ENCODE measurements around the gene ADAM8. TPM values are rescaled to one million over a fixed set of nuclear protein-coding genes. Genes with fewer than 3 reads are reported as not detected.

The ADAM8 gene
- total and polyA plus RNA-seq, 4 experiments from 2014 or later: 63.9 to 97.8 (median 88.8) TPM

DNA sequence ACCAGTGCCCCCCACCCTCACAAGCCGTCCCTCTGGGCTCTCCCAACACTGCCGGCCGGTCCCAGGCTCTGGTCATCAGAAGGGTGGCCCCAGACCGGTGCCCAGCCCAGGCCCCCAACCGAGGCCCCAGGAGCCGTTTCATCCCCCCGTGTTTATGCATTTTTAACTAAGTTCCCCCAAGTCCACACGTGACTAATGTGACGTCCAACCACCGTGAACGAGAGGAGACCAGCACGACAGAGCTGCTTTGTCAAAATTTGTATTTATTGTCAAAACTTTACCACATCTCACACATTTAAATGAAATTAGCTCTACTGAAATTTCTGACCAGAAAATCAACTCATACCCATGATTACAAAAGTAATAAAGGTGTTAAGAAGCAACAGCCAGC lies 30.4 kb downstream of the ADAM8 start:
- no peaks in the 10 kb centered on the region for H3K9me3 ChIP-seq (ENCODE audit: control insufficient read depth in 1 of 2, low read length in 2 of 2)
- ChIA-PET CTCF (ENCODE audit: partially characterized antibody) (interaction anchor here (0.9 to 1.3 kb wide), 5 partner anchors 13 to 75 kb away, joined by 3 to 5 read pairs (median 4); partner anchors contain the start of gene ADAM8), POLR2A (ENCODE audit: partially characterized antibody) (no interaction called here)
- H3K36me3 ChIP-seq (ENCODE audit: insufficient read depth, low read length): no peaks in the 10 kb centered on the region
- no peaks in the 10 kb centered on the region for H3K9me3 Mint-ChIP-seq
- no peak for DNase-seq
- H3K4me1 ChIP-seq (ENCODE audit: insufficient read depth, low read length): peaks cover 10% of the 10 kb centered on the region
- intact Hi-C loops (cut with micrococcal nuclease): loop anchor here (2.0 kb wide), 1 partner anchor 73 kb away; no protein-coding TSS in a partner anchor
- no peaks in the 10 kb centered on the region for H3K36me3 Mint-ChIP-seq
- H3K27me3 ChIP-seq (ENCODE audit: insufficient read depth, low read length): peaks cover 5% of the 10 kb centered on the region
- H3K27ac Mint-ChIP-seq: no peak overlapping the region
- H3K27ac ChIP-seq (ENCODE audit: low read depth, low read length): no peak overlapping the region
- no peak overlapping the region for H3K4me3 ChIP-seq (ENCODE audit: low read length in 2 of 2)
- no peak overlapping the region for H3K4me3 Mint-ChIP-seq
- H3K4me1 Mint-ChIP-seq: peaks cover 7 to 15% (median 12%) of the 10 kb centered on the region in 4 donors
- H3K27me3 Mint-ChIP-seq: peaks cover 17% of the 10 kb centered on the region in 2 donors

DNA sequence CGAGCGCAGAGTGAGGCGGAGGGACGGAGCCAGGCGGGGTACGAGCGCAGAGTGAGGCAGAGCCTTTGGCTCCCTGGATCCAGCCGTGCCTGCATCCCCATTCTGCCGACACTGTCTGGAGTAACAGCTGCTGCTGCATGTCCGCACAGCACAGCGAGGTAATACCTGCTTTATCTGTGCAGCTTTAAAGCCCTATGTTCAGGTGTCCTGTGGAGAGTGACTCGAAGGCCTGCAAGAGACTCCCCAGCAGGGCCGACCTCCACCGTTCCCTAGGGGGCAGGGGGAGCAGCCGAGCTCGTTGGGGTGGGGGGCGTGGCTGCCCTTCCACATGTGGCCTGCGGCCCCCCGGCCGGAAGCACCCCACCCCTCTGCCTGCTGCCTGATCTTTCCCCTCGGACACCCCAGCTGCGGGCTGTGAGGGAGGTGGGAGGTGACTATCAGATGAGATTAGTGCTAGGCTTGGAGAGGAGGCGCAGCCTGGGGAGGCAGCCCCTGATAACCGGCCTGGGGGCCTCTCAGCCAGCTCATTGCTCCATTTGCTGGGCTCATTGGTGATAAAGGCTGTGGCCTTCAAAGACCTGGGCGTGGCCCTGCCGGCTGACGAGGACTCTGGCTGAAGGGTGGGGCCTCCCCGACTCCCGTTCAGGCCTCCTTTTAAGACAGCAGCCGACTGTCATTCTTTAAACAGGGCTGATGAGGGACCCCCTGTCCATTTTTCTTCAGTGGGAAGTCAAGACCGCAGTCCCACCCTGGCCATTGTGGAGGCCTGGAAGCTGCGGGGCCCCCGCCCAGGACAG lies 31.0 kb downstream of the ADAM8 start:
- peaks cover 10% of the 10 kb centered on the region for H3K27me3 ChIP-seq (ENCODE audit: insufficient read depth, low read length)
- no peaks in the 10 kb centered on the region for H3K36me3 ChIP-seq (ENCODE audit: insufficient read depth, low read length)
- no peaks in the 10 kb centered on the region for H3K9me3 ChIP-seq (ENCODE audit: control insufficient read depth in 1 of 2, low read length in 2 of 2)
- H3K27ac ChIP-seq (ENCODE audit: low read depth, low read length): no peak overlapping the region
- POLR2A ChIA-PET (ENCODE audit: partially characterized antibody): no interaction called here
- no peaks in the 10 kb centered on the region for H3K9me3 Mint-ChIP-seq
- no peak overlapping the region for H3K4me3 Mint-ChIP-seq
- H3K4me1 ChIP-seq (ENCODE audit: insufficient read depth, low read length): peaks cover 15% of the 10 kb centered on the region
- no peak for DNase-seq
- CTCF ChIA-PET (ENCODE audit: partially characterized antibody): interaction anchor here (0.9 to 1.3 kb wide), 4 partner anchors 14 to 75 kb away, joined by 3 to 4 read pairs (median 4); no protein-coding TSS in a partner anchor
- no peak overlapping the region for H3K27ac Mint-ChIP-seq
- no peaks in the 10 kb centered on the region for H3K36me3 Mint-ChIP-seq
- H3K27me3 Mint-ChIP-seq: peaks cover 21 to 22% of the 10 kb centered on the region in 2 donors
- intact Hi-C loops (cut with micrococcal nuclease): loop anchor here (2.0 kb wide), 1 partner anchor 73 kb away; no protein-coding TSS in a partner anchor
- no peak overlapping the region for H3K4me3 ChIP-seq (ENCODE audit: low read length in 2 of 2)
- H3K4me1 Mint-ChIP-seq: peaks cover 12 to 19% (median 17%) of the 10 kb centered on the region in 4 donors

DNA sequence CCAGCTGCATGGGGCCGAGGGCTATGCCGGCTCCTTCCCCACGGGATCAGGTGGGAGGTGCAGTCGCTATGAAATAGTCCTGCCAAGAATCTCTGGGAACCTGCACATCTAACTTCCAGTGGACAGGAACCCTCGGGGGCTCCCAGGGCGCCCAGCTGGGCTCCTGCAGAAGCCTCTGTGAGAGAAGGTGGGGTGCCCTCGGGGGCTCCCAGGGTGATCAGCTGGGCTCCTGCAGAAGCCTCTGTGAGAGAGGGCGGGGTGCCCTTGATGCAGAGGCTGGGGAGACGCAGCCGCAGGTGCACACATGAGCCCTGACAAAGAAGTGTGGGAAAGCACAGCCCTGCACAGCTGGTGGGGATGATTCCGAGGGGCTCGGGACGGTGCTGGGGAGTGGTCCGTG lies 33.1 kb downstream of the ADAM8 start:
- no peaks in the 10 kb centered on the region for H3K9me3 ChIP-seq (ENCODE audit: control insufficient read depth in 1 of 2, low read length in 2 of 2)
- ChIA-PET POLR2A (ENCODE audit: partially characterized antibody) (no interaction called here), CTCF (ENCODE audit: partially characterized antibody) (no interaction called here)
- Mint-ChIP-seq H3K27ac (peak overlapping the region in 1 of 7 donors; percentile 17), H3K4me3 (no peak overlapping the region), H3K9me3 (no peaks in the 10 kb centered on the region), H3K4me1 (peaks cover 13 to 23% (median 16%) of the 10 kb centered on the region in 4 donors), H3K27me3 (peaks cover 30 to 31% of the 10 kb centered on the region in 2 donors), H3K36me3 (no peaks in the 10 kb centered on the region)
- H3K27ac ChIP-seq (ENCODE audit: low read depth, low read length): no peak overlapping the region
- no peaks in the 10 kb centered on the region for H3K36me3 ChIP-seq (ENCODE audit: insufficient read depth, low read length)
- intact Hi-C loops (cut with micrococcal nuclease): no loop called here
- H3K4me1 ChIP-seq (ENCODE audit: insufficient read depth, low read length): peaks cover 15% of the 10 kb centered on the region
- H3K4me3 ChIP-seq (ENCODE audit: low read length in 2 of 2): no peak overlapping the region
- DNase-seq: no peak
- peaks cover 21% of the 10 kb centered on the region for H3K27me3 ChIP-seq (ENCODE audit: insufficient read depth, low read length)

GRCh38 chr10:133242611-133243356 lies 33.9 kb downstream of the ADAM8 start:
- H3K27me3 Mint-ChIP-seq: peaks cover 32 to 33% of the 10 kb centered on the region in 2 donors
- H3K9me3 ChIP-seq (ENCODE audit: control insufficient read depth in 1 of 2, low read length in 2 of 2): no peaks in the 10 kb centered on the region
- H3K9me3 Mint-ChIP-seq: peaks cover 0 to 1% (median 0%) of the 10 kb centered on the region in 8 donors
- no peak overlapping the region for H3K4me3 ChIP-seq (ENCODE audit: low read length in 2 of 2)
- H3K27ac ChIP-seq (ENCODE audit: low read depth, low read length): no peak overlapping the region
- CTCF ChIA-PET (ENCODE audit: partially characterized antibody): no interaction called here
- peak overlapping the region in 3 of 8 donors; percentile 3 to 49 (median 46) for H3K4me3 Mint-ChIP-seq
- no peaks in the 10 kb centered on the region for H3K36me3 Mint-ChIP-seq
- H3K4me1 Mint-ChIP-seq: peaks cover 13 to 25% (median 18%) of the 10 kb centered on the region in 4 donors
- intact Hi-C loops (cut with micrococcal nuclease): no loop called here
- POLR2A ChIA-PET (ENCODE audit: partially characterized antibody): interaction anchor here (1.5 kb wide), 2 partner anchors 15 to 32 kb away, joined by 3 to 6 read pairs; no protein-coding TSS in a partner anchor
- H3K27ac Mint-ChIP-seq: no peak overlapping the region
- peaks cover 24% of the 10 kb centered on the region for H3K27me3 ChIP-seq (ENCODE audit: insufficient read depth, low read length)
- DNase-seq: no peak
- H3K36me3 ChIP-seq (ENCODE audit: insufficient read depth, low read length): no peaks in the 10 kb centered on the region
- peaks cover 15% of the 10 kb centered on the region for H3K4me1 ChIP-seq (ENCODE audit: insufficient read depth, low read length)

- intact Hi-C loops (cut with micrococcal nuclease): no loop called here
- H3K4me1 ChIP-seq (ENCODE audit: insufficient read depth, low read length): peaks cover 24% of the 10 kb centered on the region
- no peak overlapping the region for H3K27ac ChIP-seq (ENCODE audit: low read depth, low read length)
- H3K4me3 ChIP-seq (ENCODE audit: low read length in 2 of 2): peak overlapping the region; percentile 42 to 44
- Mint-ChIP-seq H3K4me3 (peak overlapping the region; percentile 73 to 88 (median 84)), H3K27ac (peak overlapping the region in 4 of 7 donors; percentile 2 to 76 (median 45)), H3K4me1 (peaks cover 13 to 25% (median 18%) of the 10 kb centered on the region in 4 donors), H3K27me3 (peaks cover 32 to 33% of the 10 kb centered on the region in 2 donors), H3K36me3 (no peaks in the 10 kb centered on the region), H3K9me3 (peaks cover 0 to 1% (median 0%) of the 10 kb centered on the region in 8 donors)
- no peaks in the 10 kb centered on the region for H3K36me3 ChIP-seq (ENCODE audit: insufficient read depth, low read length)
- H3K27me3 ChIP-seq (ENCODE audit: insufficient read depth, low read length): peaks cover 28% of the 10 kb centered on the region
- ChIA-PET POLR2A (ENCODE audit: partially characterized antibody) (interaction anchor here (1.5 kb wide), 2 partner anchors 16 to 33 kb away, joined by 3 to 6 read pairs; no protein-coding TSS in a partner anchor), CTCF (ENCODE audit: partially characterized antibody) (no interaction called here)
- peak in 1 of 5 donors; percentile 24 for DNase-seq
- no peaks in the 10 kb centered on the region for H3K9me3 ChIP-seq (ENCODE audit: control insufficient read depth in 1 of 2, low read length in 2 of 2)
These were observed 35.0 kb downstream of the ADAM8 start for GRCh38 chr10:133241501-133242205.

DNA sequence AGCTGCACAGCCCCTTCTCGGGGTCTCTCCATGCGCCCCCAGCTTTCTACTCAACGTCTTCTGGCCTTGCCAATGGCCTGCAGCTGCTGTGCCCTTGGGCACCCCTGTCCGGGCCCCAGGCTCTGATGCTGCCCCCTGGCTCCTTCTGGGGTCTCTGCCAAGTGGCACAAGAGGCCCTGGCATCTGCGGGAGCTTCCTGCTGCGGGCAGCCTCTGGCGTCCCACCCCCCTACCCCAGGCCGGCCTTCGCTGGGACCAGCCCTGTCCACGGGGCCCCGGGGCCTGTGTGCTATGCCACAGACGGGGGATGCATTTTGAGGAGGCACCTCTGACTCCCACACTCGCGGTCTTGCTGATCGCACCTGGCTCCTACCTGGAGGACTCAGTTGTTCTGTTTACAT lies 36.7 kb downstream of the ADAM8 start:
- Histone ChIP-seq H3K4me1 (ENCODE audit: insufficient read depth, low read length) (peaks cover 29% of the 10 kb centered on the region), H3K27ac (ENCODE audit: low read depth, low read length) (no peak overlapping the region), H3K36me3 (ENCODE audit: insufficient read depth, low read length) (no peaks in the 10 kb centered on the region), H3K9me3 (ENCODE audit: control insufficient read depth in 1 of 2, low read length in 2 of 2) (no peaks in the 10 kb centered on the region), H3K4me3 (ENCODE audit: low read length in 2 of 2) (no peak overlapping the region), H3K27me3 (ENCODE audit: insufficient read depth, low read length) (peaks cover 28% of the 10 kb centered on the region)
- peak overlapping the region in 1 of 7 donors; percentile 13 for H3K27ac Mint-ChIP-seq
- peaks cover 33 to 34% of the 10 kb centered on the region in 2 donors for H3K27me3 Mint-ChIP-seq
- CTCF ChIA-PET (ENCODE audit: partially characterized antibody): no interaction called here
- DNase-seq: no peak
- intact Hi-C loops (cut with micrococcal nuclease): no loop called here
- H3K9me3 Mint-ChIP-seq: peaks cover 0 to 1% (median 0%) of the 10 kb centered on the region in 8 donors
- no peaks in the 10 kb centered on the region for H3K36me3 Mint-ChIP-seq
- no peak overlapping the region for H3K4me3 Mint-ChIP-seq
- peaks cover 13 to 29% (median 20%) of the 10 kb centered on the region in 4 donors for H3K4me1 Mint-ChIP-seq
- POLR2A ChIA-PET (ENCODE audit: partially characterized antibody): no interaction called here
